Midbrain (tissue), 1 donor: Measurements from ENCODE around the gene PLIN5.
A peak's percentile ranks its signal among the peaks of the same experiment; 100 is the strongest.

Experiments
- DNase-seq: peaks from one replicate; lab custom pipeline; 2025; lab: John Stamatoyannopoulos, UW

Gene PLIN5

GRCh38 chr19:4504891-4505569 lies 30.0 kb downstream of the PLIN5 start:
- no peak for DNase-seq

GRCh38 chr19:4504297-4504701 lies 30.7 kb downstream of the PLIN5 start:
- DNase-seq, result peak; percentile 48

- DNase-seq, result no peak
Measured at GRCh38 chr19:4503825-4504170, 31.2 kb downstream of the PLIN5 start.

- no peak for DNase-seq
Measured at GRCh38 chr19:4503132-4503824, 31.7 kb downstream of the PLIN5 start.

- DNase-seq, result no peak
Measured at GRCh38 chr19:4502282-4503131, 32.5 kb downstream of the PLIN5 start.

GRCh38 chr19:4501691-4502090 lies 33.3 kb downstream of the PLIN5 start:
- DNase-seq, result no peak

- DNase-seq, result no peak
Measured at GRCh38 chr19:4500841-4501591, 34.0 kb downstream of the PLIN5 start.

- no peak for DNase-seq
Measured at GRCh38 chr19:4499855-4500254, 35.2 kb downstream of the PLIN5 start.

- DNase-seq, result no peak
Measured at GRCh38 chr19:4499318-4499717, 35.7 kb downstream of the PLIN5 start.

- DNase-seq, result no peak
Measured at GRCh38 chr19:4498694-4499093, 36.3 kb downstream of the PLIN5 start.

- DNase-seq, result no peak
Measured at GRCh38 chr19:4497770-4498389, 37.1 kb downstream of the PLIN5 start.

- DNase-seq, result no peak
Measured at GRCh38 chr19:4496304-4496703, 38.7 kb downstream of the PLIN5 start.

- no peak for DNase-seq
Measured at GRCh38 chr19:4495471-4495870, 39.6 kb downstream of the PLIN5 start.

GRCh38 chr19:4494691-4495064 lies 40.3 kb downstream of the PLIN5 start:
- no peak for DNase-seq

- DNase-seq, result no peak
Measured at GRCh38 chr19:4493929-4494690, 40.9 kb downstream of the PLIN5 start.

GRCh38 chr19:4493104-4493928 lies 41.7 kb downstream of the PLIN5 start:
- DNase-seq, result no peak

GRCh38 chr19:4492337-4493103 lies 42.5 kb downstream of the PLIN5 start:
- DNase-seq, result no peak

- DNase-seq, result no peak
Measured at GRCh38 chr19:4491446-4491845, 43.6 kb downstream of the PLIN5 start.

- DNase-seq, result no peak
Measured at GRCh38 chr19:4488496-4488895, 46.5 kb downstream of the PLIN5 start.
